HG02642 (cell line): Measurements from ENCODE around the gene SCRN1.

Experiments used
- ATAC-seq: cut with Tn5 transposase; IDR thresholded peaks from one replicate; pipeline ENCODE4 v1.9.1; 2021; ENCODE audit warnings: mild to moderate bottlenecking; ENCODE audit not compliant: unreplicated experiment, poor library complexity

The SCRN1 gene

GRCh38 chr7:29940199-29940598 lies 49.4 kb downstream of the SCRN1 start:
- ATAC-seq = no peak

DNA sequence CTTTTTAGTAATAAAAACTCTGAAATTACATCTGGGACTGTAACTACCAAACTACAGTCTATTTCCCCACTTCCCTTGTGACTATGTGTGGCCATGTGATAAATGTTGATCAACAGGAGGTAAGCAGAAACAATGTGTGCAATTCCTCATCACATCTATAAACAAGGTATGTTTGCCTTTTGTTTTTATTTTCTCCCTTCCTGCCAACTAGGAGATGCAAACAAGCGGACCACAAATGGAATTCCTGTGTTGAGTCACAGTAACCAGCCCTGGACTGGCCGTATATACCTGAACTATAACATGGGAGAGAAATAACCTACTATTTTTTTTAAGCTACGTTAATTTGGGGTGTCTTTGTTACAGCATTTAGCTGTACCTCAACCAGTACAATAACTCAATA lies 52.5 kb downstream of the SCRN1 start:
- no peak for ATAC-seq

DNA sequence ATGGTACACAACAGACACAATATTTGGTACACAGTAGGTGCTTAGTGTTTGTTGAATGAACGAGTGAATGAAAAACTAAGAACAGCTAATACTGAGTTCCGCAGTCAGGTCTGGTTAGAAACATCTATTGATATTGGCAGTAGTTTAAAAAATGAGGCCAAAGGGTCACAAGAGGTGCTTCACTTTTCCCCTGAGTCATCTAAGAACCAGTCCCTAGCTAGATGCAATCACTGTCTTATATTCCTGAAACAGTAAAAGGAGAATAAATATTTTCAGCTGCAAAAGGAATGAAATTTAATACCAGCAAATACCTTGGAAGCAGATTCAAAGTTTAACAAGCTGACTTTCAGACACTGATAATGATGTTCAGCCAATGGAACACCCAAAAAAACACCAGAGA lies 54.5 kb downstream of the SCRN1 start:
- ATAC-seq = no peak

- no peak for ATAC-seq
Observed at GRCh38 chr7:29929018-29929807, 60.4 kb downstream of the SCRN1 start.

DNA sequence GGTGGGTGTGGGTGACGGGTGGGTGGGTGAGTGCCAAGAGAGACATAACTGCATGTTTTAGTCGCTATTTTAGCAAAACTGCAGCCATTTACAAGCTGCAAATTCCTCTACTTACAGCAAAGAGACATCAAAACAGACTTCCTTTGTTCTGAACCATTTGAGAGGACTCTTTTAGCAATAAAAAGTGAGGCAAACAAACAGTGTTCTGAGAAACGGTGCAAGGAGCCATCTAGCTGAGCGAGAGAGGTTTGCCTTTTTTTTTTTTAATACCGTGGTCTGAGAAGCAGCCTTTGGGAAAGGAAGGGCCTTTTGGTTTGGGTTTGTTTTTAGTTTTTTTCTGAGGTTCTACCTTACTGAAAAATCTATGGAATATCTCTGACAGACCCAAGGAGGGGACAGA lies 62.9 kb downstream of the SCRN1 start:
- ATAC-seq = no peak

GRCh38 chr7:29926216-29926615 lies 63.4 kb downstream of the SCRN1 start:
- no peak for ATAC-seq

DNA sequence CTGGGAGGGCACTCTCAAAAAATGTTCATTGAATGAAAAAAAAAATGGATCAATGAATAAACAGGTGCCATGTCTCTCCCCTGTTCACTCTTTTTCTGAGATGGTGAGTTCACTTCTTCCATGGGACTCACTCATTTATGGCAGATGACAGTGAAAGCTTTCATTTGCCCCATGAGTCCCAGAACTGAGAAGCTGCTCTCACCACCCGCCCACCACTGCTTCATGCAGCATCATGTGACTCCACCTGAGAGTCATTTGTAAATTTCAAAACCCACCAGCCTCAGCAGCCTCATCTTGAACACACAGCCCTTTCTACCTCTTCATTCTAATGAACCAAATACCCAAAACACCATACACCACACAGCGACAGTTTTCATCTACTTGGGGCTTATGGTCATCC lies 64.9 kb downstream of the SCRN1 start:
- ATAC-seq = no peak

DNA sequence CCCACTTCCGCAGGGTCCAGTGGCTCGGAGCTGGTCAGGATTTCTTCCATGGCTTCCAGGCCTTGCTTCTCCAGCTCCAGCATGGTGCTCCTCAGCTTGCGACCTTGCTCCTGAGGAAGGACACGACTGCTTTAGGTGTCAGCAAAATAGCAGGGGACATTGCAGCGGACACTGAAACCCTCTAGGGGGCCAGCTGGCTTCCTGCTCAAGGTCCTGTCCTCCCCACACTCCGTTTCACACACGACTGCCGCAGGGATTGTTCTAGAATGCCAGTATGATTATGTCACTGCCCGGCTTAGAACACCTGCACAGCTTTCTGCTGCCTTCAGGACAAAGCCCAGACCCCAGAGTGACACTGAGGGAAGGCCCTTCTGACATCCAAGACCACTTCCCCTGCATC lies 65.6 kb downstream of the SCRN1 start:
- ATAC-seq = no peak

- no peak for ATAC-seq
Observed at GRCh38 chr7:29922921-29923700, 66.5 kb downstream of the SCRN1 start.

DNA sequence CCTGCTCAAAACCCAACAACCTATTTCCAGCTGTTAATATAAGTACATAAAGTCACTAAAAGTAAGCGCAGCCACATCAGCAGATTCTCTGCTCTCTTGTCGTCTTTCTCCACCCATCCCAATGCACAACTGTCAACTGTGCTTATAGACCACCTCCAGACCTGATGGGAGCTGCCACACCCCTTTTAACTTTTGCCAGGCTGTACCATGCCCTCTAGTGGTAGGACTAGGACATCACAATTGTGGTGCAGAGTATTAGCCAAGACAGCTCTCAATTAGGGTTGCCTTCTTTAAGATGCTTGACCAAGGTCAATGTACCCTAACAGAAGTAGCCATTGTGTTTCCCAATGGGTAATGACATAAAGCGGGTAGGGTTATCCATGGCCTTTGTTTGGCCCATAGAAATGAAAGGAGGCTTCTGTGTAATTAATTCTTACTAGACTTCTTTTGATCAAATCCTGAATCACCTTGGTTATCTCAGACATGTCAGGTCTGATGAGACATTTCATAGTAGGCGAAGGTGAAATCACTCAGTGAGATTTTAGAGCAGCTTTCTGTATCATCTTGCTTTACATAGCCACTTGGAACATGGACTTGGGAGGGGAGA lies 68.1 kb downstream of the SCRN1 start:
- ATAC-seq = peak; percentile 79

- ATAC-seq = no peak
Observed at GRCh38 chr7:29920491-29920890, 69.1 kb downstream of the SCRN1 start.

GRCh38 chr7:29919790-29920189 lies 69.8 kb downstream of the SCRN1 start:
- ATAC-seq = no peak

GRCh38 chr7:29918850-29919249 lies 70.8 kb downstream of the SCRN1 start:
- ATAC-seq = no peak

DNA sequence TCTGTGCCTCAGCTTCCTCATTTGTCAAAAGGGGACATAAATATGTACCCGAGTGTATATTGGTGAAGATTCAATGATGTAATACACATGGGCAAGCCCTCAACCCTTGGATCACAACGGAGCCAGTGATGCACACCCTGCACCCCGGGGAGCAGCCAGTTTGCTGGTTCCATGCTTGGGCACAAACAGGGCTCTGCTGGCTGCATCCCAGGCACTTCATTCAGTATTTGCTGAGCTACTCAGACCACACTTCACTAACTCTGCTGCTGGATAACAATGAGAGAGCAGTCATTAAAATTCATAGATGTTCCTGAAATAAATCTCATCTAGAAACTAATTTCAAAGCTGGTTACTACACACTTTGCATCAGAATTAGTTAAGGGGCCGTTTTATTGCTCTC lies 72.0 kb downstream of the SCRN1 start:
- ATAC-seq = no peak

- ATAC-seq = no peak
Observed at GRCh38 chr7:29915481-29916215, 74.0 kb downstream of the SCRN1 start.

DNA sequence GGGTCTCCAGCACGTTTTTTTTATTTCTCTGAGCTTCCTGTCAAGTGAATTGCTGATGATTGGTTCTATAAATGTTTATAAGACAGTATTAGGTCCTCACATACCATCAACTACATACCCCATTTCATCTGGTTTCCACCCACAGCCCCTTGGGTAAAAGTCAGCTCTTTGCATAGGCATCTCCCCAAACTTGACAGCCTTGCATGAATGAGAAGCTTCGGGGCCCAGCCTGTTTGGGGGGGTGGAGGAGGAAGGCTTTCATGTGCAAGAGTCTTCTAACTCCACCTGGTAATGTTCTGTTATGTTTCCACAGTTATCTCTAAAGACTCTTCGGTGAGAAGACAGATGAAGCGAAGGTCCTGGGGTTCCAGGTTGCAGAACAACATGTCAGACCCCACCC lies 75.4 kb downstream of the SCRN1 start:
- no peak for ATAC-seq

DNA sequence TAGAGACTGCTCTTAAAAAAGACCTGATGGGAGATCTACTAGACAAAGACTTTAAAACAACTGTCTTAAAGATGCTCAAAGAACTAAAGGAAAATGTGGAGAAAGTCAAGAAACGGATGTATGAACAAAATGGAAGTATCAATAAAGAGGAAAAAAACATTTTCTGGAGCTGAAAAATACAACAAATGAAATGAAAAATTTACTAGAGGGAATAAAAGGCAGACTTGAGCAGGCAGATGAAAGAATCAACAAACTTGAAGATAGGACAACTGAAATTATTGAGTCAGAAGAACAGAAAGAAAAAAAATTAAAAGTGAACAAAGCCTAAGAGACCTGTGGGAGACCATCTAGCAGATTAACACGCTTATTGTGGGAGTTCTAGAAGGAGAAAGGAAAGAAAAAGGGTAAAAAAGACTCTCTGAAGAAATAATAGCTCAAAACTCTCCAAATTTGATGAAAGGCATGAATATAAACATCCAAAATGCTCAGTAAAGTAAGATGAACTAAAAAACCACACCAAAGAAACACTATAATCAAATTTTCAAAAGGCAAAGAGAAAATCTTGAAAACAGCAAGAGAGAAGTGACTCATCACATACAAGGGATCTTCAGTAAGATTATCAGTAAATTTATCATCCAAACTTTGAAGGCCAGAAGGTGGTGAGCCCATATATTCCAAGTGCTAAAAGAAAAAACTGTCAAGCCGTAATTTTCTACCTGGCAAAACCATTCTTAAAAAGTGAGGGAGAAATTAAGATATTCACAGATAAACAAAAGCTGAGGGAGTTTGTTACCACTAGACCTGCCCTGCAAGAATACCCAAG lies 83.2 kb downstream of the SCRN1 start:
- ATAC-seq = no peak

DNA sequence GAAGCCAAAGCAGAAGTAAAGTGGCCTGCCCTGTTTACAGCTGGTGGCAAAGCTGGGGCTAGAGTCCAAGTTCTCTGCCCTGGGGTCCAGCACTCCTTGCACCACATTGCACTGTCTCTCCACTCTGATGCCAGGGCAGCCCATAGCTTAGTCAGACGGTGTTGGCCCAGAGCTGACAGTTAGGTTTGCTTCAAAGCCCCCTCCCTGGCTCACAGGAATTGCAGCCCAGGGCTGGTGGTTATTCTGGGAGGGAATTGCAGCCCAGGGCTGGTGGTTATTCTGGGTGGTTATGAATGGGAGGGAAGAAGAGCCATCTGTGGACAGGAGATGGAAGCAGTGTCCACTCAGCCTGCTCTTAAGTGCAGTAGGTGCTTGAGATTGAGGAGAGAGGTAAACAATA lies 88.9 kb downstream of the SCRN1 start:
- no peak for ATAC-seq

- no peak for ATAC-seq
Observed at GRCh38 chr7:29898301-29898700, 91.3 kb downstream of the SCRN1 start.
